DND-41 (cell line): ENCODE data around the gene GADD45G.

Source experiments
- EZH2 ChIP-seq: IDR thresholded peaks from 3 replicates; pipeline ENCODE4 v1.6.1; 2012; ENCODE audit warnings: borderline replicate concordance, low read depth, mild to moderate bottlenecking, moderate library complexity, low read length, inconsistent platforms; ENCODE audit not compliant: severe bottlenecking
- TF ChIP-seq, protein P1 (sequence below): IDR thresholded peaks from 2 replicates; pipeline ENCODE4 v1.5.1; 2012; ENCODE audit warnings: borderline replicate concordance, low read length, moderate library complexity, mild to moderate bottlenecking; ENCODE audit not compliant: poor library complexity, severe bottlenecking; ENCODE audit errors: extremely low read depth

DNA sequence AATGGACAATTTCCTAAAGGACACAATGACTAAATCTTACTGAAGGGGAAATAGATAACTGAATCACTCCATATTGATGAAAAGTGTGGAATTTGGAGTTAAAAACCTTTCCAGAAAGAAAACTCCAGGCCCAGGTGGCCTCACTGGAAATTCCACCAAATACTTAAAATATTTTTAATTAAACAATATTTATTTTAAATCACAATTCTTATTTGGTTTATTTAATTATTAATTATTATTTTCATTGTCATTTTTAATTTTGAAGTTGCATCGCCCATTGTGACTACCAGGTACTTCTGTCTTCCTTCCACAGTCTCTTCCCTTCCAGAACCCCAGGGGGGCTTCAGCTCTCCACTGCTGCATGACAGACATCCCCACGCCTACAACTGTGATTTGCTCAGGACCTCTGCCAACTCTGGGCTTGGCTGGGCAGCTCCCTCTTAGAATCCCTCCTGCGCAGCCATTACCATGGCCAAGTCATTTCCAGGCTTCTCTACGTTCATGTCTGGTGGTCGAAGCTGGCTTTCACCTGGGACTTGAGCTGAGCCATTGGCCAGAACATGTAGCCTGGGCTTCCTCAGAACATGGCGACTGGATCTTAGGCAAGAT, 16.4 kb upstream of the GADD45G start:
- TF ChIP-seq, protein P1, sequence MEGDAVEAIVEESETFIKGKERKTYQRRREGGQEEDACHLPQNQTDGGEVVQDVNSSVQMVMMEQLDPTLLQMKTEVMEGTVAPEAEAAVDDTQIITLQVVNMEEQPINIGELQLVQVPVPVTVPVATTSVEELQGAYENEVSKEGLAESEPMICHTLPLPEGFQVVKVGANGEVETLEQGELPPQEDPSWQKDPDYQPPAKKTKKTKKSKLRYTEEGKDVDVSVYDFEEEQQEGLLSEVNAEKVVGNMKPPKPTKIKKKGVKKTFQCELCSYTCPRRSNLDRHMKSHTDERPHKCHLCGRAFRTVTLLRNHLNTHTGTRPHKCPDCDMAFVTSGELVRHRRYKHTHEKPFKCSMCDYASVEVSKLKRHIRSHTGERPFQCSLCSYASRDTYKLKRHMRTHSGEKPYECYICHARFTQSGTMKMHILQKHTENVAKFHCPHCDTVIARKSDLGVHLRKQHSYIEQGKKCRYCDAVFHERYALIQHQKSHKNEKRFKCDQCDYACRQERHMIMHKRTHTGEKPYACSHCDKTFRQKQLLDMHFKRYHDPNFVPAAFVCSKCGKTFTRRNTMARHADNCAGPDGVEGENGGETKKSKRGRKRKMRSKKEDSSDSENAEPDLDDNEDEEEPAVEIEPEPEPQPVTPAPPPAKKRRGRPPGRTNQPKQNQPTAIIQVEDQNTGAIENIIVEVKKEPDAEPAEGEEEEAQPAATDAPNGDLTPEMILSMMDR: no peak
- TF ChIP-seq EZH2: no peak
